Fibroblast of mammary gland (primary cell): ENCODE measurements around the gene KCNH4.

Experiments used
- DNase-seq: peaks from one replicate; pipeline ENCODE4 v3.0.0-alpha.2; 2010; ENCODE audit warnings: low read depth
- H3K4me3 ChIP-seq: 2 replicates; pipeline ENCODE4 v1.5.1; 2011; ENCODE audit warnings: low read depth, mild to moderate bottlenecking, low read length, moderate library complexity; ENCODE audit not compliant: control insufficient read depth
- CTCF ChIP-seq: conservative IDR thresholded peaks from 2 replicates; pipeline ENCODE4 v1.5.1; 2011; ENCODE audit warnings: low read depth, low read length, inconsistent platforms; ENCODE audit not compliant: control insufficient read depth, insufficient read depth

Gene KCNH4

GRCh38 chr17:42133461-42134041 is 47.4 kb downstream of the KCNH4 start:
- no peak overlapping the region for H3K4me3 ChIP-seq
- no peak for DNase-seq
- TF ChIP-seq CTCF = no peak

GRCh38 chr17:42132941-42133340 is 48.0 kb downstream of the KCNH4 start:
- DNase-seq = peak; percentile 73
- TF ChIP-seq CTCF = no peak
- no peak overlapping the region for H3K4me3 ChIP-seq

GRCh38 chr17:42131981-42132432 is 48.9 kb downstream of the KCNH4 start:
- no peak overlapping the region for H3K4me3 ChIP-seq
- TF ChIP-seq CTCF = no peak
- no peak for DNase-seq

- no peak for TF ChIP-seq CTCF
- DNase-seq = no peak
- no peak overlapping the region for H3K4me3 ChIP-seq
These were observed 49.7 kb downstream of the KCNH4 start for GRCh38 chr17:42131232-42131631.

GRCh38 chr17:42130310-42130936 is 50.5 kb downstream of the KCNH4 start:
- TF ChIP-seq CTCF = no peak
- H3K4me3 ChIP-seq = no peak overlapping the region
- no peak for DNase-seq

GRCh38 chr17:42129109-42129837 is 51.7 kb downstream of the KCNH4 start:
- no peak for TF ChIP-seq CTCF
- DNase-seq = no peak
- H3K4me3 ChIP-seq = no peak overlapping the region
